Aortic smooth muscle cell (primary cell): ENCODE results near the gene HOPX. TPM values are rescaled to one million over a fixed set of nuclear protein-coding genes. Genes with fewer than 3 reads are reported as not detected.

Experiments used
- total RNA-seq: library from RNA; depleted of rRNA; stranded (reverse); fragments of >200 nt; gene quantifications from 2 replicates; pipeline ENCODE4 v1.2.3, GENCODE V29; 2014

HOPX gene, protein sequence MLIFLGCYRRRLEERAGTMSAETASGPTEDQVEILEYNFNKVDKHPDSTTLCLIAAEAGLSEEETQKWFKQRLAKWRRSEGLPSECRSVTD
- total RNA-seq = 0.26 and 0.68 TPM in 2 replicates

DNA sequence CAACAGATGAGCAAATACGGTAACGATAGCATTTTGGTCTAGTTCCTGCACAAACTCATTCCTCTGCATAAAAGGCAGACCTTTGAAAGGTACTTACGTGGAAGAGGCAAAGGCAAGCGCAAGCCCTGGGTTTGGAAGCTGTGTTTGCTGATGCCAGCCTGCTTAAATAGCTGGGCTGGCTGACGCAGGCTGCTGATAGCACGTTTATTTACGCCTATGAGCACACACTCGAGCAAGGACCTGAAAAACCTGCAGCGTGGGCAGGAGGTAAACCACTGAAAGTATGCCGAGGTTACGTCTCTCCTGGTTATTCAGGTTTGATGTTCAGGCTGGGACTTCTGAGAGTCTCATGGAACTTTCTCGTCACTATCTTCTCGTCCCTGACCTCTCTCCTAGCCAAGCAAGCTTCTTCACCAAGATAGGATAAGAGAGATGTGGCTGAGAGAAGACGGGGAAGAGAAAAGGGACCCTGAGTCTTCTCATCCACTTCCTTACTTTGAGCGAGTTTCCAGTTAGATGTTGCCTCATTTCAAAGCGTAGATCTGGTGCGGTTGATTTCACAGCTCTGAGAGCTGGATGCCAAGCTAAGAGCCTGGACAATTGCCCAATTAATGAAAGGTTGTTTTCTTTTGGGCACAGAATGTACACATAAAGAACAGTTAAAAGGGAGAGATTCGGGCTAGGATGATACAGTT, at the start of gene HOPX:
TSS of gene HOPX (minus strand) at position 139 of the 695 bp plus-strand sequence. CDS start 23,480 bp downstream, outside the sequence.

Other genes starting within 250 kb of the HOPX start
- gene PPAT, start 245.7 kb downstream of the HOPX start, total RNA-seq = 8.5 and 10.8 TPM in 2 replicates
- gene PAICS, start 245.0 kb downstream of the HOPX start, total RNA-seq = 16.9 and 17.5 TPM in 2 replicates
- gene SRP72, start 213.7 kb downstream of the HOPX start, total RNA-seq = 62.4 and 74.5 TPM in 2 replicates
- gene ARL9, start 175.5 kb downstream of the HOPX start, total RNA-seq = 0.13 and 0.19 TPM in 2 replicates
- gene SPINK2, start 140.4 kb upstream of the HOPX start, total RNA-seq = not detected in 2 replicates
- gene REST, start 226.6 kb upstream of the HOPX start, total RNA-seq = 27.7 and 31.3 TPM in 2 replicates